ENCODE measurements around the gene NPC1L1. TPM values are rescaled to one million over a fixed set of nuclear protein-coding genes. Genes with fewer than 3 reads are reported as not detected.
"Not testable (repeated sequence)": the region's sequence is repeated elsewhere in the genome, so short reads cannot be mapped to it uniquely, and the experiment has no call there.

NPC1L1 gene
- total RNA-seq, 2 donors from 2014 or later: 0.12 TPM; not detected in 1

DNA sequence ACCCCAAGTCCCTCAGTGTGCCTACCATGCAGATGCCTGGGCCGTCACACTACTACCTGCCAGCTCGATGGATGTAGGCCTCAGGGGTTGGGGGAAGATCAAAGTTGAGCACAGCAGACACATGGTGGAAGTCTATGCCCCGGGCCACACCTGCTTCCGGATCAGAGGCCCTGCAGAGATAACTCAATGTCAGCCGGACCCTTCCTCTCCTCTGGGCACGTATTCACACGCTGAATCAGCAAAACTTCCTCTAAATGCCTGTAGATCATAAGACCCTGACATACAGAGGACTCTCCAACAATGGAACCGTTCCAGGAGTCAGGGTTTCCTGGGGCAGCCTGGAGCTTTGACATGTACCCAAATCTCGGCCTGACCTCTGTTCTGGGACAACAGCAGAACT is 28.8 kb upstream of the NPC1L1 start:
- Mint-ChIP-seq H3K4me1 (ENCODE audit: low read depth in 2 of 2) (peaks cover 36 to 40% of the 10 kb centered on the region in 2 donors), H3K27me3 (no peaks in the 10 kb centered on the region), H3K27ac (no peak overlapping the region), H3K4me3 (no peak overlapping the region), H3K36me3 (peaks cover 15% of the 10 kb centered on the region), H3K9me3 (no peaks in the 10 kb centered on the region)
- ATAC-seq (no peak), DNase-seq (ENCODE audit: low spot score) (no peak)

DNA sequence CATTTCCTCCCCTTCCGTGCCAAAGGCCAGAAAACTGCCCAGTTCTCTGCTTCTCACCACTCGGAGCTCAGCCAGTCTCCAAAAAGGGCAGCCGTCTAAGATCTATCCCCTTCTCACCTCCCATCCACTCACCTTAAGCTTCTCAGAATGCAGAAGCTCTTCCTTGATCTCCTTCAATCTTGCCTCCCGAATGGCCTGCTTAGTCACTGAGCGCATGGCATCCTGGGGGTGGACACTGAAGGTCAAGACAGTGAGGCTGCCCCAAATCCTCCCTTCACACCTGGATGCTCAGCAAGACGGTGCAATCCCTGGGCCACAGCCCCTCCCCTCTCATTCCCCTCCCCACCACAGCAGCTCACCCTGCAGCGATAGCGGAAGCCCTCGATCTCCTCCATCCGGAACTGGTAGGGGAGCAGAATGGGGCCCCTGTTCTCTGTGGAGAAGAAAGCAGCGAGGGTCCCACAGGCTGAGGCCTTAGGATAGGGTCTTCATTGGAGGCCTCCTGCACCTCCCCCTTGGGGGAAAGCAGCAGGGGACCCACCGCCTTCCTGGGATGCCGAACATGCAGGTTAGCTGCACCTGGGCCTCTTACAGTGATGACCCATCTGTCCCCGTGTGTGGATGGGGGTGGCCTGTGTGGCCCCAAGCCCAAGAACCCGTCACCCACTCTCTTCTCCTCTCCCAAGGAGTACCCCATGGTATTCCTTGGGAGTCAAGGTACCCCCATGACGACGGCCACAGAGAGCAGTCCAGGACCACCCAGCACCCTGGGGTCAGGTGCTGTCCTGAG is 27.8 kb upstream of the NPC1L1 start:
- H3K36me3 Mint-ChIP-seq: peaks cover 15% of the 10 kb centered on the region
- H3K9me3 Mint-ChIP-seq: no peaks in the 10 kb centered on the region
- DNase-seq (ENCODE audit: low spot score) (no peak), ATAC-seq (no peak)
- no peak overlapping the region for H3K27ac Mint-ChIP-seq
- H3K4me1 Mint-ChIP-seq (ENCODE audit: low read depth in 2 of 2): peaks cover 30 to 31% of the 10 kb centered on the region in 2 donors
- no peaks in the 10 kb centered on the region for H3K27me3 Mint-ChIP-seq
- H3K4me3 Mint-ChIP-seq: no peak overlapping the region

DNA sequence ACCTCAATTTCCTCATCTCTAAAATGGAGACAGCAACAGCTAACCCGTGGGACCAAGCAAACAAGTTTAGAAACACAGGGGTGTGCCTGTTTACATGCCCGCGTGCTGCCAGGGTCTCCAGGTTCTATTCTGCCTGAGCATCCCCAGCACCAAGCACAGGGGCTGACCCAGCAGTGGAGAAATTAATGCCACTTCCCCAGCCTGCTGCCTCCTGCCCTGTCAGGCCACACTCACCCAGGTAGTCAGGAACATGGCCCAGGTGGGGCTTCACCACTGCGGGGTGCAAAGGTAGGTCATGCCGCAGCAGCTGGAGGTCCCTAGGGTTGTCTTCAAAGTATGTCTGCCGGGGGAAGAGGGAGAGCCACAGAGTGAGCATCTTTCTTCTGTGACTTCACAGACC is 26.8 kb upstream of the NPC1L1 start:
- Mint-ChIP-seq H3K36me3 (peaks cover 9% of the 10 kb centered on the region), H3K27ac (peak overlapping the region in 1 of 2 donors; percentile 32), H3K4me1 (ENCODE audit: low read depth in 2 of 2) (peaks cover 19 to 26% of the 10 kb centered on the region in 2 donors), H3K9me3 (no peaks in the 10 kb centered on the region), H3K27me3 (no peaks in the 10 kb centered on the region), H3K4me3 (no peak overlapping the region)
- DNase-seq (ENCODE audit: low spot score): no peak
- ATAC-seq: no peak

DNA sequence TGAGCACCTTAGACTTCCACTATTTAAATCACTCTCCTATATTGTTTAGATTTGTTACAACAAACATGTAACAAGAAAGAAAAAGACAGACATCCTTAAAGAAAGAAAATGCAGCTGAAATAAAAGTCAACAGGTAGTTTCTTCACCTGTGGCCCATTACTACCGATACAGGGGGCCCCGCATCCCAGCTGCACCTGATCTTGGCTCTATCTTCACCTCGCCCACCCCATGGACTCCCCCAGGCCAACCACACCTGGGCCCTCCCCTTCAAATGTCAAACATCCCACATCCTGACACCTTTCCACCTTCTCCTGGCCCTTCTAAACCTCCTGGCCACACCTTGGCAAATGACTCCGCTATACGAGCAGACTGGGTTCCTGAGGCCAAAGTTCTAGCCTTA is 25.6 kb upstream of the NPC1L1 start:
- Mint-ChIP-seq H3K9me3 (no peaks in the 10 kb centered on the region), H3K4me1 (ENCODE audit: low read depth in 2 of 2) (peaks cover 12 to 19% of the 10 kb centered on the region in 2 donors), H3K27ac (no peak overlapping the region), H3K27me3 (no peaks in the 10 kb centered on the region), H3K4me3 (no peak overlapping the region), H3K36me3 (peaks cover 8% of the 10 kb centered on the region)
- ATAC-seq (no peak), DNase-seq (ENCODE audit: low spot score) (no peak)

DNA sequence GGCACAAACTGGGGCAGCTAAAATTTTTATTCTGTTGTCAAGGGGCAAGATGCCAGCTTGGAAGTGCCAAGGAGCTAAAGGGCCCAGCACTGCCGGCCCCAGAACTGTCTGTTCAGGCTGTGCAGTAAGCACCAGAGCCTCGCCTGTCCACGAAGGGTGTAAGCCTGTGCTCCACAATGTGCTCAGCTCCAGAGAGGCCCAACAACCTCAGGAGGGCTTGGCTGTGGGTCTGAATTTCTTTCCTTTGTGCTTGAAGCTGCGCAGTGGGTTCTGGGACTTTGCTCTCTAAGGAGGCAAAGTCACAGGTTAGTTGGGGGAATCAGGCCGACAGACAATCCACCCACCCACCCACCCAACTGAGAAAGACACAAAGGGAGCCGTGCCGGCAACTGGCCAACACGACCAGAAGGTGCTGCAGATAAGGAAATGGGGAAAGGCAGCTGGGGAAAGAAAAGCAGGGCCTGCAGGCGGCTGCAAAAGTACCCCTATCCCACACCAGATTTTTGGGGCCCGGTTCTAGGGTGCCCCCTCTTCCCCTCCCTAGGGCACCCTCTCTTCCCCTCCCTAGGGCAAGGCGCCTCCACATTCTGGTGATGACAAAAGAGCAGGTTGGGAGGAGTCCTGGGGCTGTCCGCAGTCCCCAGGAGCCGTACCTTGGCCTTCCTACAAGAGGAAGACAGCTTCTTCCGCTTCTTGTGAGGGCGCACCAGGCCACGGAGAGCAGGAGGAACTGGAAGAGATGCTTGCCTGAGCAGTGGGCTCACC is 24.8 kb upstream of the NPC1L1 start:
- Mint-ChIP-seq H3K36me3 (peaks cover 8% of the 10 kb centered on the region), H3K27ac (peak overlapping the region in 1 of 2 donors; percentile 23), H3K9me3 (no peaks in the 10 kb centered on the region), H3K4me3 (no peak overlapping the region), H3K4me1 (ENCODE audit: low read depth in 2 of 2) (peaks cover 12 to 19% of the 10 kb centered on the region in 2 donors), H3K27me3 (no peaks in the 10 kb centered on the region)
- ATAC-seq (peak in 1 of 2 donors; percentile 7), DNase-seq (ENCODE audit: low spot score) (no peak)

DNA sequence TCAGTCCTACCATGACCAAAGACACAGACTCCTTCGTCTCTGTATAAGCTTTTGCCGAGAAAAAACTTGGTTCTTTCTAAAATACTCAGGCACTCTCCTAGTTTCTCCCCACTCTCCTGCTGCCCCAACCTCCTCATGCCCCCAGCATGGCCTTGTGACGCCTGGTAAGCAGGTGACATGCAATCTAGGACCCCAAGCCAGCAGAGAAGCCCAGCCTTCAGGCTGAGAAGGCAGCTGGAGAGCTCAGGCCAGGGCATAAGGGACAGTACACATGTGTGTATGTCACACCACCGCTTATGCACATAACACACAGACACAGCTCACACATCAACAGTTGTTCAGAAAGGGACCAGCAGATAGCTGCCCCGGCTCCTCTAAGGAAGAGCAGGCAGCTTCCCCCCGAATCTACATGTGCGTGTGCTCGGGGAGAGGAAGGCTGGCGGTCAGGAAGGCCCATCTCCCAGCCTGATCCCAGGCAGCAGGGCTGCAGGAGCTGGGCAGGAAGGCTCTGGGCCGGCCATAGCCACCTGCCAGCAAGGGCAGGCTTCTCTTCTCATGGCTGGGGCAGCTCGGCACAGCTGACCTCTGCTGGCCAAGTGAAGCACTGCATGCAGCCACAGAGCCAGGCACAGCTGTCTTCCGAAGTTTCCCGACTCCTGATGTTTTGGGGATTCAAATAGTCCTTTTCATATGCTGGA is 24.1 kb upstream of the NPC1L1 start:
- no peaks in the 10 kb centered on the region for H3K9me3 Mint-ChIP-seq
- H3K27me3 Mint-ChIP-seq: no peaks in the 10 kb centered on the region
- ATAC-seq (peak; percentile 75 to 79), DNase-seq (ENCODE audit: low spot score) (no peak)
- H3K36me3 Mint-ChIP-seq: peaks cover 8% of the 10 kb centered on the region
- no peak overlapping the region for H3K4me3 Mint-ChIP-seq
- H3K4me1 Mint-ChIP-seq (ENCODE audit: low read depth in 2 of 2): peaks cover 12 to 19% of the 10 kb centered on the region in 2 donors
- peak overlapping the region in 1 of 2 donors; percentile 23 for H3K27ac Mint-ChIP-seq

DNA sequence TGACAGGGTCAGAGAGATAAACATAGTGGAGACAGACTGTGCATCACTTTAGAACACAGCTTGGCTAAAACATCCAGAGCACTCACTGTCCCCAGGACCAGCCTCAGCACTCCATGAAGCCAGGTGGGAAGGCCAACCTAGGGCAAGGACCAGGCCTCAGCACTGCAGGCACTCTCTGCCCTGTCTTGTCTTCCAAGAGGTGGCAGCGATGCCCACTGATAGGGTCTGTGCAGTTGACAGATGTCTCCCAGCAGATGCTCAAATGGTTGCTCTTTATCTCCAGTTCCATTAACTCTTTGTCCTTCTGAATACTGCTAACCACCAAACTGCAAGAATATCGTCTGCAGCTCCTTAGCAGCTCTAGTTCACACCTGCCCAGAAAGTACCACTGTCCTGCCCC is 23.5 kb upstream of the NPC1L1 start:
- H3K4me1 Mint-ChIP-seq (ENCODE audit: low read depth in 2 of 2): peaks cover 12 to 19% of the 10 kb centered on the region in 2 donors
- peaks cover 8% of the 10 kb centered on the region for H3K36me3 Mint-ChIP-seq
- no peak overlapping the region for H3K4me3 Mint-ChIP-seq
- no peak overlapping the region for H3K27ac Mint-ChIP-seq
- H3K27me3 Mint-ChIP-seq: no peaks in the 10 kb centered on the region
- H3K9me3 Mint-ChIP-seq: no peaks in the 10 kb centered on the region
- DNase-seq (ENCODE audit: low spot score) (no peak), ATAC-seq (no peak)

DNA sequence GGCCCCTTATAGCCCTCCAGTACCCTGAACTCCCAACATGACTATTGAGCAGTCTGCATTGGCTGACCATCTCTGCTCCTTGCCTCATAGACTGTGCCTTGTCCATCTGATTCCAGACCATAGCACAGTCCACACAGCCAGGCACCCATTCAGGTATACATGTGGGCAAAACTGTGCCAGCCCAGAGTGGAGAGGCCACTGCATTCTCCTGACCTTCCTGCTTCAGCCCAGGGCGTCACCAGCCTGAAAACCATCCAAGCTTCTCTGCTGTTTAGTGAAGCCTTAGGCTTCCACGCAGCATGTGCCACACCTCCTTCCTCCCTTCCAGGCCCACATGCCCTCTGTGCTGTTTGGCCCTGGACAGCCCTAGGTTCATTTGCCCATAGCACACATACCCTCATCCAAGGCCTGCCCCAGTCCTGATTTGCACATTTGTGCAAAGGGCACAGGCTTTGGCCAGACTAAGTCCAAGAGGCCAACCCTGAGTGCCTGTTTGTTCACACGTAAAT is 22.1 kb upstream of the NPC1L1 start:
- Mint-ChIP-seq H3K4me1 (ENCODE audit: low read depth in 2 of 2) (peaks cover 12 to 13% of the 10 kb centered on the region in 2 donors), H3K27ac (no peak overlapping the region), H3K9me3 (no peaks in the 10 kb centered on the region), H3K4me3 (no peak overlapping the region), H3K27me3 (no peaks in the 10 kb centered on the region), H3K36me3 (peaks cover 8% of the 10 kb centered on the region)
- DNase-seq (ENCODE audit: low spot score) (no peak), ATAC-seq (no peak)

DNA sequence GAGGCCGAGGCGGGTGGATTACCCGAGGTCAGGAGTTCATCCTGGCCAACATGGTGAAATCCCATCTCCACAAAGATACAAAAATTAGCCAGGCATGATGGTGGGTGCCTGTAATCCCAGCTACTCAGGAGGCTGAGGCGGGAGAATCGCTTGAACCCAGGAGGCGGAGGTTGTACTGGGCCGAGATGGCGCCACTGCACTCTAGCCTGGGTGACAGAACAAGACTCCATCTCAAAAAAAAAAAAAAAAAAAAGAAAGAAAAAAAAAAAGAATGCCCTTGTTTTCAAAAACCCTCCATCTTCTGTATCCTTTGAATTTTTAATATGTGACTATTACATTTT is 21.5 kb upstream of the NPC1L1 start:
- H3K27me3 Mint-ChIP-seq; DNase-seq (ENCODE audit: low spot score); H3K36me3 Mint-ChIP-seq; H3K9me3 Mint-ChIP-seq; H3K27ac Mint-ChIP-seq; ATAC-seq; H3K4me3 Mint-ChIP-seq: not testable (repeated sequence)
- H3K4me1 Mint-ChIP-seq (ENCODE audit: low read depth in 2 of 2): peaks cover 10 to 11% of the 10 kb centered on the region in 2 donors

DNA sequence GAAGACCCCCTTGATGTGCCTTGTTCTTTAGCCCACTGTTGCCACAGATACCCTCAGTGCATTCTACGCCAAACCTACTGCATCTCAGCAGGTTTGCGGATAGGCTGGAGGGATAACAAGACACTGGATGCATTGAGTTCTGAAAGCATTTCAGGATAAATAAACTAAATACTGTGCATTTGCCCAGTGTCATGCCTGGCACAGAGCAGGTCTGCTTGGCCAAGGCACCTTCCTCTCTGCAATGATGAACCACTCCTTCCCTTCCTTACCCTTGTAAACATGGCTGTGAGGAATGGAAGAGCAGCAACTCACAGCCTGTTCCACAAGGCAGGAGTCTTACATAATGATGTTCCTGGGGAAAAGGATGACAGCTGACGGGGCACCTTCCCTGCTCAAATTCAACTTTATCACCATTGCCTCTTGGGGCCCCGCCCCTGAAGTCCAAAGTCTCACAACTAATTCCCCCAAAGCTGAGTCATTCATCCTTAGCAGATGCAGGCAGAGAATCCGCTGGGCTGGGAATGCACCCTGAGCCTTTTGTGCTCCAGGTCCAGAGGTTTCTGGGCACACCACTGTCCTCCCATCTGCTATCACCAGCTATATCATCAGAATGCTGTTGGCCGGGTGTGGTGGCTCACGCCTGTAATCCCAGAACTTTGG is 21.0 kb upstream of the NPC1L1 start:
- ATAC-seq (no peak), DNase-seq (ENCODE audit: low spot score) (no peak)
- no peak overlapping the region for H3K27ac Mint-ChIP-seq
- peaks cover 0 to 2% of the 10 kb centered on the region in 2 donors for H3K27me3 Mint-ChIP-seq
- no peaks in the 10 kb centered on the region for H3K9me3 Mint-ChIP-seq
- no peak overlapping the region for H3K4me3 Mint-ChIP-seq
- peaks cover 7 to 8% of the 10 kb centered on the region in 2 donors for H3K4me1 Mint-ChIP-seq (ENCODE audit: low read depth in 2 of 2)
- H3K36me3 Mint-ChIP-seq: peaks cover under 1% of the 10 kb centered on the region

DNA sequence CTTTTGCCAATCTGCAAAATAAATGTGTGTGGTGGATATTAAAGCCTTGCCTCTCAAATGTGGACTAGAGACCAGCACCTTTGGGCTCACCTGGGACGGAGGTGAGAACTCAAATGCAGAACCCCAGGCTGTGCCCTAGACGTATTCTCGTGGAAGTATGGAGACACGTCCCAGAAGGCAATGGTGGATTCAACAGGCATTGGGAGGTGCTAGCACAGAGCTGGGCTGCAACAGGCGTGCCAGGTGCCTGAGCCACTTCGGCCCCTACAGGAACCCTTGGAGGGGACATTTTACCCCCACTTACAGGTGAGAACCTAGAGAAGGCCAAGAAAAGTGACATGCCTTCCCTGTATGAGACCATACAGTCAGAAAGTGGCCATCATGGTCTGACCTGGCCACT is 20.4 kb upstream of the NPC1L1 start:
- H3K4me1 Mint-ChIP-seq (ENCODE audit: low read depth in 2 of 2): peaks cover 7 to 8% of the 10 kb centered on the region in 2 donors
- DNase-seq (ENCODE audit: low spot score) (no peak), ATAC-seq (no peak)
- no peaks in the 10 kb centered on the region for H3K9me3 Mint-ChIP-seq
- no peak overlapping the region for H3K4me3 Mint-ChIP-seq
- no peaks in the 10 kb centered on the region for H3K36me3 Mint-ChIP-seq
- H3K27ac Mint-ChIP-seq: no peak overlapping the region
- peaks cover 0 to 2% of the 10 kb centered on the region in 2 donors for H3K27me3 Mint-ChIP-seq

DNA sequence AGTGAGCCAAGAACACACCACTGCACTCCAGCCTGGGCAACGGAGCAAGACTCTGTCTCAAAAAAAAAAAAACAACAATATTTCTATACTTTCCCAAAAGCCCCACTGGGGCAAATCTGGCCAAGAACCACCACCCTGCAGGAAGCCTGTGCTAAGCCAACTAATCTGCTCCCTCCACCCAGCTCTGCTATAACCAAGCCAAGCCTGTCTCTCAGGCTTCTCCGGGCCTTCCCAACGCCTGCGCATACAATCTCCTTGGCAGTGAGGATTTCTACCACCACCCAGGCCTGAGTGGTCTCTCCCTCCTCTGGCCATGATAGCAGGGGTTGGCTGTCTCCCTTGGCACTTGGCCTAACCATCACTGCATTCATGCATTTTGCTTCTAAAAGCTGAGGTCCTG is 18.4 kb upstream of the NPC1L1 start:
- peaks cover 0 to 2% of the 10 kb centered on the region in 2 donors for H3K27me3 Mint-ChIP-seq
- no peaks in the 10 kb centered on the region for H3K36me3 Mint-ChIP-seq
- DNase-seq (ENCODE audit: low spot score) (no peak), ATAC-seq (peak in 1 of 2 donors; percentile 37)
- H3K4me3 Mint-ChIP-seq: no peak overlapping the region
- no peaks in the 10 kb centered on the region for H3K9me3 Mint-ChIP-seq
- no peak overlapping the region for H3K27ac Mint-ChIP-seq
- peaks cover 0 to 2% of the 10 kb centered on the region in 2 donors for H3K4me1 Mint-ChIP-seq (ENCODE audit: low read depth in 2 of 2)

DNA sequence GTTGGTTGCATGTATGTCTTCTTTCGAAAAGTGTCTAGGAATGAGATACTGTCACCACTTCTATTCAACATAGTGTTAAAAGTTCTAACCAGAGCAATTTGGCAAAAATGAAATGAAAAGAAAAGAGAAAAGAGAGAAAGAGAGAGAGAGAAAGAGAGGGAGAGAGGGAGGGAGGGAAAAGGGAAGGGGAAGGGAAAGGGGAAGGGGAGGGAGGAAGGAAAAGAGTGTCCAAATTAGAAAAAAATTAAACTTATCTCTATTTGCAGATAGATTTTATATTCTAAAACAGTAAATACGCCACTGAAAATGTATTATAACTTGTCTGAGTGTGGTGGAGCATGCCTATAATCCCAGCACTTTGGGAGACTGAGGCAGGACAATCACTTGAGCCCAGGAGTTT is 16.4 kb upstream of the NPC1L1 start:
- Mint-ChIP-seq H3K27me3 (peaks cover 6 to 7% of the 10 kb centered on the region in 2 donors), H3K27ac (no peak overlapping the region), H3K4me3 (no peak overlapping the region), H3K4me1 (ENCODE audit: low read depth in 2 of 2) (peaks cover 0 to 2% of the 10 kb centered on the region in 2 donors), H3K9me3 (no peaks in the 10 kb centered on the region), H3K36me3 (no peaks in the 10 kb centered on the region)
- no peak for DNase-seq (ENCODE audit: low spot score)
- ATAC-seq: no peak

Measured in natural killer cell treated with Interleukin-12 subunit alpha and Interleukin-12 subunit beta and Interleukin-15 and Interleukin-18, amount 100 ng/mL, for 72 hours (primary cell).